Measurements from ENCODE around the gene ZNF335.

Gene ZNF335

GRCh38 chr20:45971675-45972499, at the start of gene ZNF335:
Gene ZNF335, minus strand, starts transcription at chr20:45972203. Its CDS starts 793 bp downstream, at chr20:45971410.
- peak; percentile 96 for DNase-seq

GRCh38 chr20:46020555-46020954, 48.6 kb upstream of the ZNF335 start:
- no peak for DNase-seq

- DNase-seq: no peak
These were observed 46.6 kb upstream of the ZNF335 start for GRCh38 chr20:46018611-46019010.

- no peak for DNase-seq
These were observed 46.1 kb upstream of the ZNF335 start for GRCh38 chr20:46018112-46018511.

GRCh38 chr20:46017272-46017671, 45.3 kb upstream of the ZNF335 start:
- no peak for DNase-seq

GRCh38 chr20:46014517-46015396, 42.8 kb upstream of the ZNF335 start:
- DNase-seq: no peak

- peak; percentile 90 for DNase-seq
These were observed 42.0 kb upstream of the ZNF335 start for GRCh38 chr20:46013829-46014516.

GRCh38 chr20:46013322-46013828, 41.4 kb upstream of the ZNF335 start:
- DNase-seq: no peak

GRCh38 chr20:46012921-46013320, 40.9 kb upstream of the ZNF335 start:
- no peak for DNase-seq

GRCh38 chr20:46011631-46012482, 39.9 kb upstream of the ZNF335 start:
- DNase-seq: peak; percentile 76

- DNase-seq: no peak
These were observed 38.7 kb upstream of the ZNF335 start for GRCh38 chr20:46010491-46011391.

- no peak for DNase-seq
These were observed 37.8 kb upstream of the ZNF335 start for GRCh38 chr20:46009816-46010215.

GRCh38 chr20:46007671-46008070, 35.7 kb upstream of the ZNF335 start:
- DNase-seq: no peak

GRCh38 chr20:46006964-46007363, 35.0 kb upstream of the ZNF335 start:
- no peak for DNase-seq

GRCh38 chr20:46006022-46006705, 34.2 kb upstream of the ZNF335 start:
- DNase-seq: no peak

- peak; percentile 95 for DNase-seq
These were observed 33.0 kb upstream of the ZNF335 start for GRCh38 chr20:46004889-46005473.

GRCh38 chr20:46004187-46004586, 32.2 kb upstream of the ZNF335 start:
- DNase-seq: no peak

GRCh38 chr20:46002008-46002407, 30.0 kb upstream of the ZNF335 start:
- peak; percentile 13 for DNase-seq

- peak; percentile 36 for DNase-seq
These were observed 29.5 kb upstream of the ZNF335 start for GRCh38 chr20:46001498-46001897.
